SK-N-SH (cell line): ENCODE results near the gene PDCD6IP. TPM values are rescaled to one million over a fixed set of nuclear protein-coding genes. Genes with fewer than 3 reads are reported as not detected.

Experiments used
- CTCF ChIA-PET: fragments of 300-600, 350-600 bp; formaldehyde crosslinking; extraction: SDS; loops from one replicate; lab custom pipeline; 2021; lab: Yijun Ruan, JAX
- POLR2A ChIA-PET: fragments of 350-600 bp; sonication (Branson Sonifier 250); formaldehyde crosslinking; extraction: SDS; loops from one replicate; lab custom pipeline; 2020; ENCODE audit warnings: antibody characterized with exemption, inconsistent platforms; lab: Yijun Ruan, JAX
- DNase-seq: peaks from one replicate; pipeline ENCODE4 v3.0.0; 2012
- H2AFZ ChIP-seq: fragments of 200-600 bp; sonication (generic); 2 replicates; pipeline ENCODE4 v1.8.1; 2016; ENCODE audit warnings: antibody characterized with exemption, mild to moderate bottlenecking, low read depth
- H3F3A ChIP-seq: fragments of 200-600 bp; sonication (generic); replicated peaks from 2 replicates; pipeline ENCODE3; 2016; ENCODE audit warnings: antibody characterized with exemption, mild to moderate bottlenecking; ENCODE audit not compliant: insufficient read depth
- H3K27ac ChIP-seq, 2 experiments: fragments of 200-500 bp in 1 of 2; fragments of 200-600 bp in 1 of 2; sonication (Bioruptor generic) in 1 of 2; sonication (generic), shearing (Covaris generic) in 1 of 2; 2 replicates each; pipeline versions ENCODE4 v1.5.1 to v1.6.1; 2014 to 2016; ENCODE audit warnings: low read depth in 2 of 2, inconsistent platforms in 1 of 2, low read length in 1 of 2, mild to moderate bottlenecking in 1 of 2, mixed read lengths in 1 of 2
- H3K27me3 ChIP-seq: fragments of 200-600 bp; sonication (generic), shearing (Covaris generic); 2 replicates; pipeline ENCODE4 v1.6.1; 2016; ENCODE audit warnings: mixed run types; ENCODE audit not compliant: insufficient read depth
- H3K36me3 ChIP-seq, 2 experiments: fragments of 200-500 bp in 1 of 2; fragments of 200-600 bp in 1 of 2; sonication (Bioruptor generic) in 1 of 2; sonication (generic) in 1 of 2; replicated peaks in 1 of 2; 2 replicates each; pipeline versions ENCODE3 to v1.5.1; 2014 to 2016; ENCODE audit warnings: low read length in 1 of 2, mild to moderate bottlenecking in 1 of 2; ENCODE audit not compliant: insufficient read depth in 2 of 2, control insufficient read depth in 1 of 2
- H3K4me1 ChIP-seq, 2 experiments: fragments of 200-500 bp in 1 of 2; fragments of 200-600 bp in 1 of 2; sonication (Bioruptor generic) in 1 of 2; sonication (generic), shearing (Covaris generic) in 1 of 2; 2 replicates each; pipeline versions ENCODE4 v1.5.1 to v1.6.1; 2014 to 2016; ENCODE audit warnings: low read depth in 1 of 2, low read length in 1 of 2, mixed run types in 1 of 2; ENCODE audit not compliant: insufficient read depth in 2 of 2, control insufficient read depth in 1 of 2
- H3K4me2 ChIP-seq: fragments of 200-600 bp; sonication (generic), shearing (Covaris generic); 2 replicates; pipeline ENCODE4 v1.6.1; 2017; ENCODE audit warnings: mixed run types
- H3K4me3 ChIP-seq, 2 experiments: fragments of 200-500 bp in 1 of 2; fragments of 200-600 bp in 1 of 2; sonication (Bioruptor generic) in 1 of 2; sonication (generic), shearing (Covaris generic) in 1 of 2; 2 replicates each; pipeline versions ENCODE4 v1.5.1 to v1.8.1; 2014 to 2016; ENCODE audit warnings: low read depth in 2 of 2, inconsistent platforms in 1 of 2, low read length in 1 of 2, mild to moderate bottlenecking in 1 of 2, mixed read lengths in 1 of 2, moderate library complexity in 1 of 2
- H3K79me2 ChIP-seq: fragments of 200-600 bp; sonication (generic); 2 replicates; pipeline ENCODE4 v1.8.1; 2017; ENCODE audit warnings: mild to moderate bottlenecking; ENCODE audit not compliant: insufficient read depth
- H3K9ac ChIP-seq: fragments of 200-600 bp; sonication (generic); 2 replicates; pipeline ENCODE4 v1.6.1; 2017; ENCODE audit warnings: mixed run types
- H3K9me2 ChIP-seq: fragments of 200-600 bp; sonication (generic); 2 replicates; pipeline ENCODE4 v1.6.1; 2017; ENCODE audit warnings: mixed run types
- H3K9me3 ChIP-seq: fragments of 200-600 bp; sonication (generic); 2 replicates; pipeline ENCODE4 v1.6.1; 2017; ENCODE audit warnings: mixed run types, mild to moderate bottlenecking, moderate library complexity
- H4K20me1 ChIP-seq: fragments of 200-600 bp; sonication (generic); 2 replicates; pipeline ENCODE4 v1.6.1; 2017; ENCODE audit warnings: mild to moderate bottlenecking, mixed run types; ENCODE audit not compliant: insufficient read depth
- CHD2 ChIP-seq: fragments of 150-350 bp; IDR thresholded peaks from 2 replicates; pipeline ENCODE4 v1.6.1; 2018; ENCODE audit warnings: low read length; ENCODE audit not compliant: partially characterized antibody
- EP300 ChIP-seq, 2 experiments: IDR thresholded peaks; 2 replicates each; pipeline versions ENCODE4 v1.4.0 to v1.6.1; 2012; ENCODE audit warnings: borderline replicate concordance in 1 of 2, low read depth in 1 of 2, low read length in 1 of 2
- FOSL2 ChIP-seq: IDR thresholded peaks from 2 replicates; pipeline ENCODE4 v1.4.0; 2012; ENCODE audit warnings: low read depth, mild to moderate bottlenecking, moderate library complexity, borderline replicate concordance
- FOXM1 ChIP-seq: IDR thresholded peaks from 2 replicates; pipeline ENCODE4 v1.4.0; 2012; ENCODE audit warnings: low read depth, mild to moderate bottlenecking
- GABPA ChIP-seq: IDR thresholded peaks from 2 replicates; pipeline ENCODE4 v1.4.0; 2012; ENCODE audit warnings: low read depth, mild to moderate bottlenecking
- GATA2 ChIP-seq: sonication (generic); formaldehyde crosslinking; IDR thresholded peaks from 2 replicates; pipeline ENCODE4 v1.5.0; 2020; ENCODE audit warnings: mild to moderate bottlenecking, missing genetic modification reagents
- JUND ChIP-seq: IDR thresholded peaks from 2 replicates; pipeline ENCODE4 v1.4.0; 2012
- MAX ChIP-seq: IDR thresholded peaks from 2 replicates; pipeline ENCODE4 v1.4.0; 2012; ENCODE audit warnings: low read depth
- MXI1 ChIP-seq: IDR thresholded peaks from 2 replicates; pipeline ENCODE4 v1.6.1; 2012; ENCODE audit warnings: mild to moderate bottlenecking, low read depth, low read length, improper control_type of control experiment
- PBX3 ChIP-seq: IDR thresholded peaks from 2 replicates; pipeline ENCODE4; 2012
- RAD21 ChIP-seq: IDR thresholded peaks from 2 replicates; pipeline ENCODE4 v1.6.1; 2012; ENCODE audit warnings: mild to moderate bottlenecking, low read length
- RFX5 ChIP-seq: IDR thresholded peaks from 2 replicates; pipeline ENCODE4 v1.6.1; 2012; ENCODE audit warnings: mild to moderate bottlenecking, improper control_type of control experiment, low read length
- RXRA ChIP-seq: IDR thresholded peaks from 2 replicates; pipeline ENCODE4 v1.4.0; 2012; ENCODE audit warnings: low read depth, mild to moderate bottlenecking, borderline replicate concordance
- SIN3A ChIP-seq: IDR thresholded peaks from 2 replicates; pipeline ENCODE4 v1.6.1; 2012; ENCODE audit warnings: low read depth, mild to moderate bottlenecking, low read length, moderate library complexity, borderline replicate concordance
- SMC3 ChIP-seq: IDR thresholded peaks from 2 replicates; pipeline ENCODE4 v1.6.1; 2012; ENCODE audit warnings: low read depth, low read length, improper control_type of control experiment
- ZBTB33 ChIP-seq: IDR thresholded peaks from 2 replicates; pipeline ENCODE4 v1.4.0; 2012; ENCODE audit warnings: low read depth, borderline replicate concordance
- WGBS: methylation state at CpG from one replicate; pipeline ENCODE4 v1.1.6; 2017; ENCODE audit warnings: low lambda C conversion rate; 5-methylcytosine and 5-hydroxymethylcytosine counted together
- polyA plus RNA-seq, 3 experiments: library from polyadenylated mRNA; depleted of rRNA; stranded (reverse); fragments of >200 nt; gene quantifications; 2 replicates each; pipeline ENCODE4 v1.2.3, GENCODE V29; 2012
- TF ChIP-seq, protein P1 (sequence below): fragments of 200-600 bp; sonication (generic); IDR thresholded peaks from 2 replicates; pipeline ENCODE4 v1.6.1; 2017; ENCODE audit warnings: antibody characterized with exemption, mild to moderate bottlenecking, moderate library complexity
- TF ChIP-seq, protein P2 (sequence below): fragments of 150-350 bp; IDR thresholded peaks from 2 replicates; pipeline ENCODE4 v1.6.1; 2016; ENCODE audit warnings: mild to moderate bottlenecking, low read depth, low read length

PDCD6IP gene
- polyA plus RNA-seq, 1 of the 3 experiments (the other 2 are of a cell fraction) = 49.1 TPM

- Histone ChIP-seq H3K4me2 (no peak overlapping the region), H3K4me3 (no peak overlapping the region), H3K79me2 (no peaks in the 10 kb centered on the region), H3K9me3 (no peaks in the 10 kb centered on the region), H3F3A (no peaks in the 10 kb centered on the region), H3K9ac (no peak overlapping the region), H3K27me3 (no peaks in the 10 kb centered on the region), H3K27ac (no peak overlapping the region), H3K4me1 (peaks cover 0 to 12% of the 10 kb centered on the region in 2 experiments; a peak in 3 of 4 replicates), H4K20me1 (no peaks in the 10 kb centered on the region), H2AFZ (no peak overlapping the region), H3K36me3 (no peaks in the 10 kb centered on the region), H3K9me2 (no peaks in the 10 kb centered on the region)
- ChIA-PET POLR2A (no interaction called here), CTCF (interaction anchor here (2.6 to 3.9 kb wide), 3 partner anchors 9 to 803 kb away, joined by 7 to 50 read pairs (median 10); no protein-coding TSS in a partner anchor)
- DNase-seq = no peak
- 82% methylated on average over 13 of the region's 14 CpGs for WGBS
- no peak for TF ChIP-seq GATA2 (CRISPR knock-in tag)
- TF ChIP-seq EP300 (IDR thresholded peaks at IDR 0.05; ENCODE audit: borderline replicate concordance in 1 of 2, low read depth in 1 of 2, low read length in 1 of 2) = no peak
- TF ChIP-seq MAX = no peak
- TF ChIP-seq FOSL2 = no peak
- TF ChIP-seq, protein P1, sequence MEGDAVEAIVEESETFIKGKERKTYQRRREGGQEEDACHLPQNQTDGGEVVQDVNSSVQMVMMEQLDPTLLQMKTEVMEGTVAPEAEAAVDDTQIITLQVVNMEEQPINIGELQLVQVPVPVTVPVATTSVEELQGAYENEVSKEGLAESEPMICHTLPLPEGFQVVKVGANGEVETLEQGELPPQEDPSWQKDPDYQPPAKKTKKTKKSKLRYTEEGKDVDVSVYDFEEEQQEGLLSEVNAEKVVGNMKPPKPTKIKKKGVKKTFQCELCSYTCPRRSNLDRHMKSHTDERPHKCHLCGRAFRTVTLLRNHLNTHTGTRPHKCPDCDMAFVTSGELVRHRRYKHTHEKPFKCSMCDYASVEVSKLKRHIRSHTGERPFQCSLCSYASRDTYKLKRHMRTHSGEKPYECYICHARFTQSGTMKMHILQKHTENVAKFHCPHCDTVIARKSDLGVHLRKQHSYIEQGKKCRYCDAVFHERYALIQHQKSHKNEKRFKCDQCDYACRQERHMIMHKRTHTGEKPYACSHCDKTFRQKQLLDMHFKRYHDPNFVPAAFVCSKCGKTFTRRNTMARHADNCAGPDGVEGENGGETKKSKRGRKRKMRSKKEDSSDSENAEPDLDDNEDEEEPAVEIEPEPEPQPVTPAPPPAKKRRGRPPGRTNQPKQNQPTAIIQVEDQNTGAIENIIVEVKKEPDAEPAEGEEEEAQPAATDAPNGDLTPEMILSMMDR = no peak
- no peak for TF ChIP-seq SIN3A
- no peak for TF ChIP-seq FOXM1
- TF ChIP-seq RXRA = no peak
- TF ChIP-seq PBX3 = no peak
- TF ChIP-seq MXI1 = no peak
- TF ChIP-seq, protein P2, sequence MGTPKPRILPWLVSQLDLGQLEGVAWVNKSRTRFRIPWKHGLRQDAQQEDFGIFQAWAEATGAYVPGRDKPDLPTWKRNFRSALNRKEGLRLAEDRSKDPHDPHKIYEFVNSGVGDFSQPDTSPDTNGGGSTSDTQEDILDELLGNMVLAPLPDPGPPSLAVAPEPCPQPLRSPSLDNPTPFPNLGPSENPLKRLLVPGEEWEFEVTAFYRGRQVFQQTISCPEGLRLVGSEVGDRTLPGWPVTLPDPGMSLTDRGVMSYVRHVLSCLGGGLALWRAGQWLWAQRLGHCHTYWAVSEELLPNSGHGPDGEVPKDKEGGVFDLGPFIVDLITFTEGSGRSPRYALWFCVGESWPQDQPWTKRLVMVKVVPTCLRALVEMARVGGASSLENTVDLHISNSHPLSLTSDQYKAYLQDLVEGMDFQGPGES = no peak
- TF ChIP-seq GABPA = no peak
- TF ChIP-seq JUND = no peak
- TF ChIP-seq RAD21 = no peak
- no peak for TF ChIP-seq SMC3
- no peak for TF ChIP-seq RFX5
- no peak for TF ChIP-seq ZBTB33
- TF ChIP-seq CHD2 = no peak
Measured at GRCh38 chr3:33881156-33882064, 83.0 kb downstream of the PDCD6IP start.
